ENCODE measurements around the gene DGKB.

DNA sequence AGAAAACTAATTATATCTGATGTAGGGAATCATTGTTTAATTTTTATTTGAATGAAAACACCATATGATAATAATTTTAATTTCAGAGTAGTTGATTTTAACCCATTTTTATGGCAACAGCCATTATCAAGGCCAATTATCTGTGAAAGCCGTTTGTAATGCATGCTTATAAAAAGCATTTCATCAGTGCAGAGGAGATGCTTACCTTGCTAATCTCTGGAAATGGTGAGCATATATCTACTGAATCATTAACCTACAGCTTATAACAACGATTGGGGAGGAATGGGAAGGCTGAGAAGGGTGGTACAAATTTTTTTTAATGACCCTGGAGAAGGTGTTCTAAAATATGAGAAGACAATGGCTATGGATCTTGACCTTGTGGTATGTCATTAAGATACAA lies 235.6 kb downstream of the DGKB start:
- TF ChIP-seq, protein P1, sequence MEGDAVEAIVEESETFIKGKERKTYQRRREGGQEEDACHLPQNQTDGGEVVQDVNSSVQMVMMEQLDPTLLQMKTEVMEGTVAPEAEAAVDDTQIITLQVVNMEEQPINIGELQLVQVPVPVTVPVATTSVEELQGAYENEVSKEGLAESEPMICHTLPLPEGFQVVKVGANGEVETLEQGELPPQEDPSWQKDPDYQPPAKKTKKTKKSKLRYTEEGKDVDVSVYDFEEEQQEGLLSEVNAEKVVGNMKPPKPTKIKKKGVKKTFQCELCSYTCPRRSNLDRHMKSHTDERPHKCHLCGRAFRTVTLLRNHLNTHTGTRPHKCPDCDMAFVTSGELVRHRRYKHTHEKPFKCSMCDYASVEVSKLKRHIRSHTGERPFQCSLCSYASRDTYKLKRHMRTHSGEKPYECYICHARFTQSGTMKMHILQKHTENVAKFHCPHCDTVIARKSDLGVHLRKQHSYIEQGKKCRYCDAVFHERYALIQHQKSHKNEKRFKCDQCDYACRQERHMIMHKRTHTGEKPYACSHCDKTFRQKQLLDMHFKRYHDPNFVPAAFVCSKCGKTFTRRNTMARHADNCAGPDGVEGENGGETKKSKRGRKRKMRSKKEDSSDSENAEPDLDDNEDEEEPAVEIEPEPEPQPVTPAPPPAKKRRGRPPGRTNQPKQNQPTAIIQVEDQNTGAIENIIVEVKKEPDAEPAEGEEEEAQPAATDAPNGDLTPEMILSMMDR (IDR thresholded peaks at IDR 0.05) = no peak
- TF ChIP-seq POLR2A (IDR thresholded peaks at IDR 0.05) = no peak
